TTC549 (cell line): ENCODE results near the gene ADGRG3.
A peak's percentile ranks its signal among the peaks of the same experiment; 100 is the strongest.
"Not testable (repeated sequence)": the region's sequence is repeated elsewhere in the genome, so short reads cannot be mapped to it uniquely, and the experiment has no call there.

ENCODE experiments used
- FAIRE-seq: peaks from 2 replicates; lab custom pipeline; 2012; peaks lifted over from hg19 to GRCh38; lab: Jason Lieb, UNC

The ADGRG3 gene

DNA sequence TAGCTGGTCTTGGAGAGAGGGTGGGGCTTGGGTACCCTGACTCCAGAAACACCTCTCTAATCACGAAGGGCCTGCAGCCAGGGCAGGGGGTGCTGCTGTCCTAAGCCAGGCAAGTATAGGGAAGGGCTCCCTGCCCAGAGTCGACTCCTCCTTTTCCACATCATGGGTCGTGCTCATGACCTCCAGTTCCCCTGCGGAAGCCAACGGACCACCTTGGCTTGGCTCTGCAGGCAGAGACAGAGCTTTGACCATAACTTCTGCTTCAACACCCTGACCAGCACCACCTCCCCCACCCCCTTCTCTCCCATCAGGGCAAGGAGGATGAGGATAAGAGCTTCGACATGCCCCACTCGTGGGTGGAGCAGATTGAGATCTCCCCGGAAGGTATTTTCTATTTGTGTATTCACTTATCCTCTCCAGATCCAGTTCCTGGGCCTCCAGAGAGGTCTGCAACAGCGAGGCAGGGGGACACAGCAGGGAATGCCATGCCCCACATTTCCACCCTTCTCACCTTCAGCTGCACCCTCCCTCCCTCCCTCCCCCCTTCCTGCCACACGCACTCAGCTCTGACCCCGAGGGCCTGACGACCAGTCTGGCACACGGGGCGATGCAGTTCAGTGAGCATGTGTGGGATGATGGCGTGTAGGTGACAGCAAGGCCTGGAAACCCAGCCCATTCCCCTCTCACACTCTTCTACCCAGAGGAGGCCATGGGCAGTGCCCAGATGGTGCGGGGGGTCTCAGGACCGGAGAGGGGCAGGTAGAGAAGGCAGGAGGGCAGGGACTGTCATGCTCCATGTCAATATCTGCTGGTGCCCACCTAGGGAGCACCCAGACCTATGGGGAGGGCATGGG, 53.5 kb downstream of the ADGRG3 start:
- FAIRE-seq = no peak

DNA sequence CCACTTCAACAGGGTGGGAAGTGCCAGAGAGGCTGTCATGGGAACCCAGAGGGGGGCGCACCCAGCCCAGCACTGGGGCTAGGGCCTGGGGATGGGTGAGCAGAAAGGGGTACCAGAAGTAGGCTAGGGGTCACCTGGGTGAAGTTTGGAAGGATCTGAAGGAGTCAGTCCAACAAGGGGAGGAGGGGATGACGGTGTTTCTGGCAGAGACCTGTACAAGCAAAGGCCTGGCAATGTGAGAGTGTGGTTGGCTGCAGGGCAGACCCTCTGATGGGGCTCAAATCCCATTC, 54.0 kb downstream of the ADGRG3 start:
- FAIRE-seq = no peak

- FAIRE-seq = no peak
Measured at GRCh38 chr16:57722651-57723050, 54.5 kb downstream of the ADGRG3 start.

- FAIRE-seq = no peak
Measured at GRCh38 chr16:57723170-57723569, 55.1 kb downstream of the ADGRG3 start.

DNA sequence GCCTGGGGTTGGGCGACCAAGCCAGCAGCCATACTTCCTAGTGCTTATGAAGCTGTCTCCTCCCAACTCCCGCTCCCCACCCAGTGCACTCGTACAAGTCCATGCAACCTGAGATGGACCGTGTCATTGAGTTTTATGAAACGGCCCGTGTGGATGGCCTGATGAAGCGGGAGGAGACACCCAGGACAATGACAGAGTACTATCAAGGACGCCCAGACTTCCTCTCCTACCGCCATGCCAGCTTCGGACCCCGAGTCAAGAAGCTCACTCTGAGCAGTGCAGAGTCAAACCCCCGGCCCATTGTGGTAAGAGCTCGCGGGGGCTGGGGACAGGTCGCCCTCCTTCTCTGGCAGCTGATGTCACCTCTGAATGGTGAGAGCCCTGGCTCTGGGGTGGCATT, 56.4 kb downstream of the ADGRG3 start:
- no peak for FAIRE-seq

DNA sequence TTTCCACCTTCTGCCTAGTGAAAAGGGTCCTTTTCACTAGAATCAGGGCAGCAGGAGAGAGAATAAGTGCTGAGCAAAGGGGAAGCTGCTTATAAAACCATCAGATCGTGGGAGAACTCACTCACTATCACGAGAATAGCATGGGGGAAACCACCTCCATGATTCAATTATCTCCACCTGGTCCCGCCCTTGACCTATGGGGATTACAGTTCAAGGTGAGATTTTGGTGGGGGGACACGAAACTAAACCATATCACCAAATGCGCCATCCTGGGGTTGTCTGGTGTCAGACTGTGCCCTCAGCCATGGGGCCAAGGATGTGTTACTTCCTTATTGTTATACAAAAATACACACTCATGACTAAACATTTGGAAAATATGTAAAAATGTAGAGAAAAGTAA, 57.0 kb downstream of the ADGRG3 start:
- FAIRE-seq = no peak

GRCh38 chr16:57725554-57725953, 57.4 kb downstream of the ADGRG3 start:
- FAIRE-seq = no peak

- FAIRE-seq = no peak
Measured at GRCh38 chr16:57725976-57726375, 57.9 kb downstream of the ADGRG3 start.

- FAIRE-seq = no peak
Measured at GRCh38 chr16:57726433-57726947, 58.4 kb downstream of the ADGRG3 start.

DNA sequence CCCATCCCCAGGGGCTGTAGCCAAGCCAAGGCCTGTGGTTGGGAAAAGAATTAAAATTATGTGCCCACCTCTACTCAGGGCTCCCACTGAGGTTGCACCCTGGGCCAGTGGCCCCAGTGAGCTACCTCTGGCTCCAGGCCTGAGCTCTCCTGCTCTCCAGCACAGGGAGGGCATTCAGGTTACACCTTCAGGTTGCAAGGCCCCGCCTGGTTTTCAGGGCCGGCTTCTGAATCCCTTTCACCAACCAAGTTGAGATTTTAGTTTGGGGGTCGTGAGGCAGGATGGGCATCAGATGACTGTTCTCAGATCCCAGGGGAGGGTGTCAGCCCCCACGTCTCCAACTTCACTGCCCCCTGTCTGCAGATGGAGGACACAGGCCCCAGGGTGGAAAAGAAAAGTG, 59.5 kb downstream of the ADGRG3 start:
- FAIRE-seq = no peak

- no peak for FAIRE-seq
Measured at GRCh38 chr16:57728336-57729181, 60.5 kb downstream of the ADGRG3 start.

DNA sequence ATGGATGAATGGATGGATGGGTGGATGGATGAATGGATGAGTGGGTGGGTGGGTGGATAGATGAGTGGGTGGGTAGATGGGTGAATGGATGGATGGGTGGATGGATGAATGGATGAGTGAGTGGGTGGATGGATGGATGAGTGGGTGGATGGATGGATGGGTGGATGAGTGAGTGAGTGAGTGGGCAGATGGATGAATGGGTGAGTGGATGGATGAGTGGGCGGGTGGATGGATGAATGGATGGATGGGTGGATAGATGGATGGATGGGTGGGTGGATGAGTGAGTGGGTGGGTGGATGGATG, 61.0 kb downstream of the ADGRG3 start:
- FAIRE-seq = no peak

- not testable (repeated sequence) for FAIRE-seq
Measured at GRCh38 chr16:57729852-57730251, 61.7 kb downstream of the ADGRG3 start.

DNA sequence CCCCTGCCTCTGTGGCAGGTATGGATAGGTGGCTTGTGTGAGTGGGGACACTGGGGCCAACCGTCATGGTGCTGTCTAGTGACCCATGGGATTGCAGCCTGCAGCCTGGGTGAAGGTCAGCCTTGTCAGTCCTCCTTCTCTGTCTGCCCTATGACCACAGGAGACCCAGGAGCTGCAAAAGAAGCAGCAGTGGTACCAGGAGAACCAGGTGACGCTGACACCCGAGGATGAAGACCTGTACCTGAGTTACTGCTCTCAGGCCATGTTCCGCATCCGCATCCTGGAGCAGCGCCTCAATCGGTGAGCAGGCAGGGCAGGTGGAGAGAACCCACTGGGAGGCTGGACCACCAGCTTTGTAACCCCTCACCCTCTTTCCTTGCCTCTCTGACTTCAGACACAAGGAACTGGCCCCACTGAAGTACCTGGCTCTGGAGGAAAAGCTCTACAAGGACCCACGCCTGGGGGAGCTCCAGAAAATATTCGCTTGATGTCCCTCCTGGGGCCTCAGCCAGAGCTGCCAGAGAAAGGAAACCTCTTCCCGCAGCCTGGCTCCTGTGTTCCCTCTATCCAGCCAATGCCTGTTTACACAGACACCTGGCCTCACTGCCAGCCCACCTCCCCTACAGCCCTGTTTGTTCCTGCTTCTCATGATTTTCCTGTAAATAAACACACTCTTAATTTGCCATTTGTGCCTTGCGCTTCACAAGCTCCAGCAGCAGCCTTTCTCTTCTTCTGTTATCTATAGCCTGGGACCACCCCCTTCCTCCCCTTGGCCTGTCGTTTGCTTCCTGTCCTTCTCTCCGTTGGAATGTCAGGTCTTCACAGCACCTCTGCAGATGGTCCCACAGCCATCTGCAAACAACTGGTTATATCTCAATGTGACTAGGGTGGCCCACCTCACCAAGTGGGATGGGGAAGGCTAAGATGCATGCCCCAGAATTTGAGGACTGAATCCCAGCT, 62.9 kb downstream of the ADGRG3 start:
- FAIRE-seq = no peak

GRCh38 chr16:57732037-57732436, 63.9 kb downstream of the ADGRG3 start:
- FAIRE-seq = no peak

DNA sequence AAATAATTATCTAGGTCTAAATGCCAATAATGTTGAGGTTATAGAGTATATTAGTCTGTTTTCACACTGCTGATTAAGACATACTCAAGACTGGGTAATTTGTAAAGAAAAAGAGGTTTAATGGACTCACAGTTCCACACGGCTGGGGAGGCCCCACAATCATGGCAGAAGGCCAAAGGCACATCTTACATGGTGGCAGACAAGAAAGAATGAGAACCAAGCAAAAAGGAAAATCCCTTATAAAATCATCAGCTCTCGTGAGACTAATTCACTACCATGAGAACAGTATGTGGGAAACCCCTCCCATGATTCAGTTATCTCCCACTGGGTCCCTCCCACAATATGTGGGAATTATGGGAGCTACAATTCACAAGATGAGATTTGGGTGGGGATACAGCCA, 64.6 kb downstream of the ADGRG3 start:
- no peak for FAIRE-seq

GRCh38 chr16:57734308-57734924, 66.3 kb downstream of the ADGRG3 start:
- no peak for FAIRE-seq

GRCh38 chr16:57734925-57735754, 67.0 kb downstream of the ADGRG3 start:
- peak; percentile 99 for FAIRE-seq

GRCh38 chr16:57735755-57736418, 67.8 kb downstream of the ADGRG3 start, which contains the start of gene KATNB1:
Gene KATNB1, plus strand, starts transcription at chr16:57735770. Its CDS starts 1,474 bp downstream, at chr16:57737244.
- FAIRE-seq = no peak
